Activated naive CD4-positive, alpha-beta T cell treated with anti-CD3 and anti-CD28 coated beads for 36 hours (primary cell): ENCODE results near the gene MED12. TPM values are rescaled to one million over a fixed set of nuclear protein-coding genes. Genes with fewer than 3 reads are reported as not detected.

Experiments used
- CTCF ChIA-PET: fragments of 350-600 bp; sonication (Branson Sonifier 250); formaldehyde crosslinking; loops from one replicate; lab custom pipeline; 2021; ENCODE audit warnings: antibody characterized with exemption; lab: Charles Lee
- DNase-seq: peaks from one replicate; pipeline ENCODE4 v3.0.0-alpha.2; 2020
- H3K27ac Mint-ChIP-seq: one replicate; pipeline ENCODE4 v1.8.0; 2021; ENCODE audit warnings: mild to moderate bottlenecking, mixed read lengths
- H3K27me3 Mint-ChIP-seq: one replicate; pipeline ENCODE4 v1.8.0; 2021; ENCODE audit warnings: low read depth, mixed read lengths
- H3K36me3 Mint-ChIP-seq: one replicate; pipeline ENCODE4 v1.8.0; 2021; ENCODE audit warnings: low read depth, mixed read lengths
- H3K4me1 Mint-ChIP-seq: one replicate; pipeline ENCODE4 v1.8.0; 2021; ENCODE audit warnings: low read depth, mixed read lengths
- H3K4me3 Mint-ChIP-seq: one replicate; pipeline ENCODE4 v1.8.0; 2021; ENCODE audit warnings: mild to moderate bottlenecking, moderate library complexity, mixed read lengths
- H3K9me3 Mint-ChIP-seq: one replicate; pipeline ENCODE4 v1.8.0; 2021; ENCODE audit warnings: mixed read lengths
- intact Hi-C: fragments of 100-400 bp; cut with micrococcal nuclease; formaldehyde crosslinking; loops from one replicate; pipeline ENCODE4 v1.15.1; 2023
- total RNA-seq, 2 experiments: library from RNA; stranded (reverse); gene quantifications; one replicate each; pipeline ENCODE4 v1.2.3, GENCODE V29; 2021

Gene MED12
- total RNA-seq, 2 experiments from 2014 or later = 43.5 to 43.6 TPM

GRCh38 chrX:71111141-71111843 is 7.1 kb upstream of the MED12 start, which contains the start of gene IL2RG:
TSS of gene IL2RG (minus strand) at chrX:71111577. CDS start at chrX:71111539, 38 bp downstream.
- CTCF ChIA-PET = interaction anchor here (0.8 to 3.2 kb wide), 7 partner anchors 10 to 172 kb away, joined by 3 to 20 read pairs (median 7); partner anchors contain the start of gene NONO
- H3K9me3 Mint-ChIP-seq = no peaks in the 10 kb centered on the region
- H3K36me3 Mint-ChIP-seq = peaks cover 47% of the 10 kb centered on the region
- H3K27ac Mint-ChIP-seq = peak within 1 kb of the TSS; percentile 95
- DNase-seq = peak; percentile 87
- no peaks in the 10 kb centered on the region for H3K27me3 Mint-ChIP-seq
- H3K4me3 Mint-ChIP-seq = peak within 1 kb of the TSS; percentile 93
- intact Hi-C loops = loop anchor here (1.0 to 5.0 kb wide), 9 partner anchors 8 to 1511 kb away; partner anchors contain the start of genes CXCR3, NONO, SNX12 and TAF1
- H3K4me1 Mint-ChIP-seq = peaks cover 37% of the 10 kb centered on the region

- intact Hi-C loops = loop anchor here (1.0 to 5.0 kb wide), 9 partner anchors 9 to 1510 kb away; partner anchors contain the start of genes CXCR3, NONO, SNX12 and TAF1
- Mint-ChIP-seq H3K9me3 (no peaks in the 10 kb centered on the region), H3K36me3 (peaks cover 43% of the 10 kb centered on the region), H3K27me3 (no peaks in the 10 kb centered on the region), H3K27ac (peak overlapping the region; percentile 95), H3K4me1 (peaks cover 32% of the 10 kb centered on the region), H3K4me3 (peak overlapping the region; percentile 93)
- CTCF ChIA-PET = interaction anchor here (0.8 to 3.2 kb wide), 6 partner anchors 10 to 172 kb away, joined by 3 to 20 read pairs (median 6); partner anchors contain the start of gene NONO
- no peak for DNase-seq
Measured at GRCh38 chrX:71111921-71112431, 6.4 kb upstream of the MED12 start.

- H3K27ac Mint-ChIP-seq = peak overlapping the region; percentile 90
- H3K9me3 Mint-ChIP-seq = no peaks in the 10 kb centered on the region
- peaks cover 7% of the 10 kb centered on the region for H3K36me3 Mint-ChIP-seq
- intact Hi-C loops = no loop called here
- H3K4me1 Mint-ChIP-seq = peaks cover 25% of the 10 kb centered on the region
- H3K27me3 Mint-ChIP-seq = no peaks in the 10 kb centered on the region
- DNase-seq = no peak
- H3K4me3 Mint-ChIP-seq = no peak overlapping the region
- CTCF ChIA-PET = interaction anchor here (1.5 to 2.5 kb wide), 4 partner anchors 12 to 18 kb away, joined by 7 to 12 read pairs (median 9); no protein-coding TSS in a partner anchor
Measured at GRCh38 chrX:71117358-71117757, 1.0 kb upstream of the MED12 start.

GRCh38 chrX:71118985-71119535 is 664 bp downstream of the MED12 start:
- CTCF ChIA-PET = interaction anchor here (0.9 to 2.5 kb wide), 5 partner anchors 10 to 23 kb away, joined by 3 to 12 read pairs (median 7); no protein-coding TSS in a partner anchor
- H3K27me3 Mint-ChIP-seq = no peaks in the 10 kb centered on the region
- DNase-seq = no peak
- H3K27ac Mint-ChIP-seq = peak overlapping the region; percentile 90
- H3K4me1 Mint-ChIP-seq = peaks cover 16% of the 10 kb centered on the region
- peaks cover 7% of the 10 kb centered on the region for H3K36me3 Mint-ChIP-seq
- H3K9me3 Mint-ChIP-seq = no peaks in the 10 kb centered on the region
- intact Hi-C loops = loop anchor here (1.0 to 2.0 kb wide), 4 partner anchors 9 to 50 kb away; partner anchors contain the start of gene SNX12
- H3K4me3 Mint-ChIP-seq = peak overlapping the region; percentile 78

- Mint-ChIP-seq H3K27me3 (no peaks in the 10 kb centered on the region), H3K36me3 (peaks cover 36% of the 10 kb centered on the region), H3K4me3 (no peak overlapping the region), H3K4me1 (peaks cover 10% of the 10 kb centered on the region), H3K27ac (peak overlapping the region; percentile 34), H3K9me3 (no peaks in the 10 kb centered on the region)
- intact Hi-C loops = loop anchor here (2.0 kb wide), 1 partner anchor 129 kb away; no protein-coding TSS in a partner anchor
- no peak for DNase-seq
- CTCF ChIA-PET = interaction anchor here (0.8 to 3.7 kb wide), 8 partner anchors 9 to 50 kb away, joined by 3 to 60 read pairs (median 8); partner anchors contain the start of genes IL2RG and MED12
Measured at GRCh38 chrX:71128166-71128833, 9.9 kb downstream of the MED12 start.

- DNase-seq = peak; percentile 82
- intact Hi-C loops = loop anchor here (1.0 to 2.0 kb wide), 4 partner anchors 10 to 159 kb away; no protein-coding TSS in a partner anchor
- Mint-ChIP-seq H3K4me3 (no peak overlapping the region), H3K9me3 (no peaks in the 10 kb centered on the region), H3K36me3 (peaks cover 35% of the 10 kb centered on the region), H3K27ac (peak overlapping the region; percentile 80), H3K4me1 (peaks cover 10% of the 10 kb centered on the region), H3K27me3 (no peaks in the 10 kb centered on the region)
- CTCF ChIA-PET = interaction anchor here (0.6 to 3.7 kb wide), 12 partner anchors 10 to 89 kb away, joined by 3 to 60 read pairs (median 4); partner anchors contain the start of genes IL2RG, MED12 and SNX12
Measured at GRCh38 chrX:71128915-71129765, 10.7 kb downstream of the MED12 start.

GRCh38 chrX:71131510-71131909 is 13.1 kb downstream of the MED12 start:
- CTCF ChIA-PET = interaction anchor here (0.6 to 3.7 kb wide), 4 partner anchors 31 to 1634 kb away, joined by 3 to 60 read pairs (median 4); no protein-coding TSS in a partner anchor
- Mint-ChIP-seq H3K4me3 (no peak overlapping the region), H3K9me3 (no peaks in the 10 kb centered on the region), H3K4me1 (peaks cover 10% of the 10 kb centered on the region), H3K36me3 (peaks cover 30% of the 10 kb centered on the region), H3K27me3 (no peaks in the 10 kb centered on the region), H3K27ac (no peak overlapping the region)
- no peak for DNase-seq
- intact Hi-C loops = no loop called here

- intact Hi-C loops = no loop called here
- no peaks in the 10 kb centered on the region for H3K27me3 Mint-ChIP-seq
- no peak for DNase-seq
- H3K4me1 Mint-ChIP-seq = peaks cover 9% of the 10 kb centered on the region
- no peak overlapping the region for H3K27ac Mint-ChIP-seq
- CTCF ChIA-PET = no interaction called here
- H3K36me3 Mint-ChIP-seq = peaks cover 12% of the 10 kb centered on the region
- no peaks in the 10 kb centered on the region for H3K9me3 Mint-ChIP-seq
- no peak overlapping the region for H3K4me3 Mint-ChIP-seq
Measured at GRCh38 chrX:71140440-71140839, 22.0 kb downstream of the MED12 start.

GRCh38 chrX:71143508-71143907 is 25.1 kb downstream of the MED12 start:
- peaks cover 6% of the 10 kb centered on the region for H3K36me3 Mint-ChIP-seq
- H3K27me3 Mint-ChIP-seq = no peaks in the 10 kb centered on the region
- H3K27ac Mint-ChIP-seq = no peak overlapping the region
- no peaks in the 10 kb centered on the region for H3K9me3 Mint-ChIP-seq
- H3K4me1 Mint-ChIP-seq = peaks cover 18% of the 10 kb centered on the region
- no peak for DNase-seq
- H3K4me3 Mint-ChIP-seq = no peak overlapping the region
- intact Hi-C loops = no loop called here
- CTCF ChIA-PET = no interaction called here

GRCh38 chrX:71144651-71145050 is 26.3 kb downstream of the MED12 start, which contains the start of gene NLGN3:
TSS of gene NLGN3 (plus strand) at chrX:71144841. CDS start at chrX:71147750, 2,909 bp downstream.
- no peaks in the 10 kb centered on the region for H3K36me3 Mint-ChIP-seq
- CTCF ChIA-PET = no interaction called here
- H3K4me1 Mint-ChIP-seq = peaks cover 11% of the 10 kb centered on the region
- H3K27me3 Mint-ChIP-seq = no peaks in the 10 kb centered on the region
- H3K9me3 Mint-ChIP-seq = no peaks in the 10 kb centered on the region
- DNase-seq = no peak
- H3K27ac Mint-ChIP-seq = no peak within 1 kb of the TSS
- intact Hi-C loops = no loop called here
- peak within 1 kb of the TSS; percentile 38 for H3K4me3 Mint-ChIP-seq
